Right lobe of liver (tissue), 4 donors: ENCODE measurements around the gene SRGAP2B.
"Not testable (repeated sequence)": the region's sequence is repeated elsewhere in the genome, so short reads cannot be mapped to it uniquely, and the experiment has no call there.

Experiments
- POLR2A ChIP-seq: fragments of 450-650 bp; IDR thresholded peaks from one replicate; pipeline ENCODE4 v1.6.1; 2017; ENCODE audit warnings: antibody characterized with exemption, mild to moderate bottlenecking
- TF ChIP-seq, protein P1 (sequence below), 4 donors: fragments of 200-600 bp in 3 of 4; fragments of 450-650 bp in 1 of 4; IDR thresholded peaks; one replicate each; pipeline versions ENCODE4 v1.5.1 to v1.8.0; 2016 to 2022; ENCODE audit warnings: antibody characterized with exemption in 4 of 4, mild to moderate bottlenecking in 2 of 4
- donor health status: DM: no; HTN: no; CAD: no.
- donor health status: DM: no; HTN: no; CAD: no.
- donor health status: DM: no; HTN: yes; CAD: no.

DNA sequence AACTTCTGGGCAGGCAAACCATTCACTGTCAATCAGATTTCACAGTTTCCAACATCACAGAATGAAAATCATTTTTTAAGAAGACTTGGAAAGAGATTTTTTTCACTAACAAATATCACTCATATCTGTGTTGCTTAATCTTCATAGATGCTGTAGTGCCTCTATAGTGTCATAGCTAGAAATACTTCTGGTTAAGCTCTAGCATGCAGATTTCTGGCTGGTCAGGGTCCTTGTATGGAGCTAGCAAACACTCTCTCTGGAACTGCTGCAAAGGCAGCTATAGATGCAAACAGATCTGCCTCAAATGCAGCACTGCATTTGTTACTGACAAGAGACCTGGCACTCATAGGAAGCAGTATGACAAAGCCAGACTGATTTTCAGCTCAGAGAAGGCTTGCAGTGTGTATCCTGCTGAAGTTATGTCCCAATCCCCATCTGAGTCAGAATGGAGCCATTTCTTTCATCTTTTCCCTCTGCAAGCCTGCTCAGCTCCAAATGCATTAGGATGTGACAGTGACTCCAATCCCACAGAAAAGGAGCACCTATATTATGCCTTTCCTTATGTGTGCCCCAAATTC lies 99.2 kb downstream of the SRGAP2B start:
- TF ChIP-seq POLR2A = not testable (repeated sequence)
- TF ChIP-seq, protein P1, sequence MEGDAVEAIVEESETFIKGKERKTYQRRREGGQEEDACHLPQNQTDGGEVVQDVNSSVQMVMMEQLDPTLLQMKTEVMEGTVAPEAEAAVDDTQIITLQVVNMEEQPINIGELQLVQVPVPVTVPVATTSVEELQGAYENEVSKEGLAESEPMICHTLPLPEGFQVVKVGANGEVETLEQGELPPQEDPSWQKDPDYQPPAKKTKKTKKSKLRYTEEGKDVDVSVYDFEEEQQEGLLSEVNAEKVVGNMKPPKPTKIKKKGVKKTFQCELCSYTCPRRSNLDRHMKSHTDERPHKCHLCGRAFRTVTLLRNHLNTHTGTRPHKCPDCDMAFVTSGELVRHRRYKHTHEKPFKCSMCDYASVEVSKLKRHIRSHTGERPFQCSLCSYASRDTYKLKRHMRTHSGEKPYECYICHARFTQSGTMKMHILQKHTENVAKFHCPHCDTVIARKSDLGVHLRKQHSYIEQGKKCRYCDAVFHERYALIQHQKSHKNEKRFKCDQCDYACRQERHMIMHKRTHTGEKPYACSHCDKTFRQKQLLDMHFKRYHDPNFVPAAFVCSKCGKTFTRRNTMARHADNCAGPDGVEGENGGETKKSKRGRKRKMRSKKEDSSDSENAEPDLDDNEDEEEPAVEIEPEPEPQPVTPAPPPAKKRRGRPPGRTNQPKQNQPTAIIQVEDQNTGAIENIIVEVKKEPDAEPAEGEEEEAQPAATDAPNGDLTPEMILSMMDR (IDR thresholded peaks at IDR 0.05) = not testable (repeated sequence)
